Stimulated activated CD4-positive, alpha-beta T cell treated with anti-CD3 and anti-CD28 coated beads, Interleukin-2, amount 100 ng/mL, for 48 hours (primary cell): ENCODE results near the gene HBZ.
"Not testable (repeated sequence)": the region's sequence is repeated elsewhere in the genome, so short reads cannot be mapped to it uniquely, and the experiment has no call there.

Source experiments
- DNase-seq, 2 donors: peaks; one replicate each; pipeline ENCODE4 v3.0.0-alpha.2; 2020

The HBZ gene

GRCh38 chr16:152141-153128 is at the start of gene HBZ:
Gene HBZ (plus strand): TSS chr16:152644. CDS start chr16:152910, 266 bp downstream.
- DNase-seq: no peak

- no peak for DNase-seq
Observed at GRCh38 chr16:104355-104754, 48.1 kb upstream of the HBZ start.

DNA sequence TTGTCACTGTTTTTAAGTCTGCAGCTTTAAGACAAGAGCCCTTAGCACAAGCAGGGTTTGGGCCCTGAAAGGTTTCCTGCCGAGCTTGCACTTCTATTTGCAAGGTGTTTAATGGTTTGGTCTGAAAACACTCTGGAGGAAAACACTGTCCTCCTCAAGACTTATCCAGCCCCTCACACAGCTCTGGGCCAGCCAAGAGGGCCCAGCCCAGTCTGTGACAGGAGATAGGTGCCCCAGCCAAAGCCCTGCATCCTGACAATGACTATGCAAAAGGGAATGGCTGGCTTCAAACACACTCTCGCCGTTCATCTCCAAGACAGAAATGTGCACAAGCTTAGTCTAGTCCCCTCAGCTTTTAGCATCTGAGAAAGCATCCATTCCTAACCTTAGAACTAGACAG is 47.5 kb upstream of the HBZ start:
- no peak for DNase-seq

- no peak for DNase-seq
Observed at GRCh38 chr16:105521-105920, 46.9 kb upstream of the HBZ start.

GRCh38 chr16:106623-107324 is 45.7 kb upstream of the HBZ start:
- DNase-seq: peak; percentile 28 to 40

DNA sequence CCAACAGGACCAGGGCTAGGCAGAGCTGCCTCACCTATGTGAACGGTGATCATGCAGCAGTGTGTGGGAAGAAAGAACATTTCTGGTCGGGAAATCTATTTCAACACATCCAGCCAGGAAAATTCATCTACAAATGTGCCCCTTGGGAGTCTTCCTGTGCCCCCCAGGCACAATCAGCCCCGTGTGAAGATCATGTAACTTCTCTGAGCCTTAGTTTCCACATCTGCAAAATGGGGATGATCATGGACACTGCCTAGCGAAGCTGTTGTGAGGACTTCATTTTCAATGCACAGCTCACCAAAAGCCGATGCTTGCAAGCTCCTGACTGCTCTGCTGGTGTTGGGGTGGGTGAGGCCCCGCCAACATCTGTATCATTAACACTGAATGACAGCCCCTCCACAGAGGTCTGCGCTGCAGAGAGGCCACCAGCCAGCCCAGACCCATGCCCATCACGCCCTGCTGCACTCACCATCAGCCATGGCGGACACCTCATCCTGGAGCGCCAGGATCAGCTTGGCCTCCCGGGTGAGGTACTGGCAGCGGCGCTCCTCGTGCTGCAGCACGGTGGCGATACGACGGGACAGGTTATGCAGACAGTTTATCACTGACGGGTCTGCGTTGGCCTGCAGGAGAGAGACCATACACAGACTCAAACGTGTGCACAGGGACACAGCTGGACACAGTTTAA is 40.1 kb upstream of the HBZ start:
- DNase-seq: no peak

DNA sequence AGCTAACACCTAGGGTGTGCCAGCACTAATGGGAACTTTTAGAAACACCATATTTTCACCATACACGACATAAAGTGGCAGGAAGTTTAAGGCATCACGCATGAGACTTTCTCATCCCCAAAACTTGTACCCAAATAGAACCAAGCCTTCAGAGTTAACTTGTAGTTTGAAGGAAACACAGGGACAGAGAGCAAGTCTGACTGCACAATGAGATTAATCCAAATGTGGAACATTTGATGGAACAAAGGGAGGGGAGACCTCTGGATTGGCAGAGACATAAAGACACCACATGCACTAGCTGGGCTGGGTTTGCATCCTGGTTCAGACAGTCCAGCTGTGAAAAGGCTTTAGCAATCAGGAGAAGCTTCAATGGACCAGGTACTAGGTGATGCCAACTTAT is 38.1 kb upstream of the HBZ start:
- no peak for DNase-seq

GRCh38 chr16:116015-116414 is 36.4 kb upstream of the HBZ start:
- no peak for DNase-seq

GRCh38 chr16:117379-118365 is 34.8 kb upstream of the HBZ start:
- DNase-seq: peak; percentile 59 to 61

- no peak for DNase-seq
Observed at GRCh38 chr16:118857-119256, 33.6 kb upstream of the HBZ start.

DNA sequence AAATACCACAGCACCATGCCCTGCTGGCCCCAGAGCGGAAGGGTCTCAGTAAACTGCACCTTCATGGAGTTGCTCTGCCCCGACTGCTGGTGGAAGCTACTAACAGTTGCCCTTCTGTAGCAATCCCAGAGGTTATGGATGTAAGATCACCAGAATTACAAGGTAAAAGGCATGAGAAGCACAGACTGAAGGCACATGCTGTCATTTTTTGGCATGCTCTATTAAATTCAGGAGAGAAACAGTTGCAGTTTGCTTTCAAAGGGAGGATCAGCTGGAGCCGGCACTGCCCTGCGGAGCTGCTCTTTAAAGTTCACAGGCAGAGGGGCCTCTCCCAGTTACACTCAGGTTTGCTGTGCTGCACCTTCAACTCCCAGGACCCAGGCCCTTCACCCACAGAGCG is 33.1 kb upstream of the HBZ start:
- DNase-seq: no peak

DNA sequence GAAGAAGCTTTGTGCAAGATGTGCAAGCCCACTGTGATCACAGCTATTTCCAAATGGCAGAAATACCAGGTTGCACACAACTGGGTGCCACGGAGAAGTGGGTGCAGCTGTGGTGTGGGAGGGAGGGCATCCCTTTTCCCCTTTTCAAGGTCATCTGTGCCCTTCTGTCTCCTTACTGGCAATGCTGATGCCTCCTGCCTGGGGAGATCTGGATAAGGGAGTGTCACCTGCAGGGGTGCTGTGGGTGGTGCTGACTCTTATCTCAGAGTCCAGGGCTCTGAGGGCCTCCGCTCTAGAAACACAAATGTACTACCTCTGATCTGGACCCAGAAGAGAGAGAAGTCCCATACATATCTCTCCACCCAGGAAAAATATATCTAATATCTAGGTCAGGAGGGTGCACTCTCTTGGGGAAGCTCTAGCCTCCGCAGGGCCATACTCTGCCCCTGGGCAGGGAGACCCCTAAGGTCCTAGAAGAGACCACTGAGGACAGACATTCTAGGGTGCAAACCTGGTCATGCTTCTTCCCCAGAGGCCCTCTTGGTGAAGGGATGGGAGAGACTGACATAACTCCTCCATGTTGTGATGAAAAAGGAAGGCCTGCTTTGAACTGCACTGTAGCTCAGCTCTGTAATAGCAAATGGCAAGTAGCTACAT is 32.5 kb upstream of the HBZ start:
- no peak for DNase-seq

DNA sequence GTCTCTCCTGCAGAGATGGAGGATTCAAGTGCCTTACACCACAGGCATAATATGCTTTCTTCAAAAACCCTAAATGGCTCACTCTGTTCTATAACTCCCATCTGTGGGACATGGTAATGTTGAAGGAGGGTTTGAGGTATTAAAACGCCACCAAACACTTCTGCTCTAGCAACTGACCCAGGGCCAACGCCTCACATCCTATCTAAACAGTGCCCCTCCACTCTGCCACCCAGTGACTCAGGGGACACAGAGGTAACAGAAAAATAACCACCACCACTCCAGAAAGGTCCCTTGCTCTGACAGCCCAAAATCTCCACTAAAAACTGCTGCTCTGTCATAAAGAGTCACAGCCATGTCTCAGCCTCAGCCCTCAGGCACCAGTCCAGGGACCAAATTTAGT is 31.7 kb upstream of the HBZ start:
- DNase-seq: no peak

- no peak for DNase-seq
Observed at GRCh38 chr16:122361-122760, 30.1 kb upstream of the HBZ start.

GRCh38 chr16:123558-124350 is 28.7 kb upstream of the HBZ start:
- not testable (repeated sequence) for DNase-seq

DNA sequence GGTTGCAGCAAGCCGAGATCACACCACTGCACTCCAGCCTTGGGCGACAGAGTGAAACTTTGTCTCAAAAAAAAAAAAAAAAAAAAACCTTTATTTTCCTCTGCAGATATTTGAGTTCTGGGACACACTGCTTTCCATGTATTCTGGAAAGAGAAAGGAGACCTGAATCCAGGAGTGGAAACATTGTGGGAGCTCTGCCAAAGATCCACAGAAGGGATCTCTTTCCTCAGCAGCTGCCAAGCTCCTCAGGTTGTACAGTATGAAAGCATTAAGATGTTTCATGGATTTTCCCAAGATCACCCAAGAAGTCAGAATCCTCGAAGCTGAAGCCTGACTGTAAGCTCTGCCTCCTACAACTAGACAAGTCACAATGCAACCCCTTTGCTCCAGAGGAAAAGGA is 27.4 kb upstream of the HBZ start:
- no peak for DNase-seq

DNA sequence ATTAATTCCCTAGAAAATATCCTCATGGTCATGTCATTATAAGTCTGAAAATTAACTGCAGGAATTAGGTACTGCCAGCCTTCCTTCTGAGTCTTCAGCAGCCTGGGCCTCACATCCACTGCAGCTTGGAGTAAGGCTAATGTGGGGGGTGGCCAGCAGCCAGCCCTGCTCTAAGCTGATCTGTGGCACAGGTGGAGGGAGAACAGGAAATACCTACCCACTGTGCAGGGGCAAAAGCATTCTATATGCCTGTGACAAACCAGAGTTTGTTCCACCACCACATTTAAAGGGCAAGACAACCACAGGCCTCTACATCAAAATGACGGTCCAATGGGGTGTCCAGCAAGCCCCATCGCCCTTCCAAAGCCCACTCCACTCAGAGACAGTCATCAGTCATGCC is 23.4 kb upstream of the HBZ start:
- DNase-seq: no peak

- DNase-seq: no peak
Observed at GRCh38 chr16:130533-131173, 21.8 kb upstream of the HBZ start.

DNA sequence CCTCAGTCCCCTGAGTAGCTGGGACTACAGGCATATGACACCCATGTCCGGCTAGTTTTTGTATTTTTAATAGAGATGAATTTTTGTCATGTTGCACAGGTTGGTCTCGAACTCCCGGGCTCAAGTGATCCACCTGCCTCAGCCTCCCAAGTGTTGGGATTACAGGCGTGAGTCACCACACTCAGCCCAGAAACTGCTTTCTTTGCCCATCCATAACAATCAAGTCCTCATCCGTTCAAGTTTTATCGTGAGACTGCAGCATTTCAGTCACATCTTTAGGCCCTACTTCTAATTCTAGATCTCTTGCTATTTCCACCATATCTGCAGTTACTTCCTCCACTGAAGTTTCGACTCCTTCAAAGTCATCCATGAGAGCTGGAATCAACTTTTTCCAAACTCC is 20.3 kb upstream of the HBZ start:
- no peak for DNase-seq

DNA sequence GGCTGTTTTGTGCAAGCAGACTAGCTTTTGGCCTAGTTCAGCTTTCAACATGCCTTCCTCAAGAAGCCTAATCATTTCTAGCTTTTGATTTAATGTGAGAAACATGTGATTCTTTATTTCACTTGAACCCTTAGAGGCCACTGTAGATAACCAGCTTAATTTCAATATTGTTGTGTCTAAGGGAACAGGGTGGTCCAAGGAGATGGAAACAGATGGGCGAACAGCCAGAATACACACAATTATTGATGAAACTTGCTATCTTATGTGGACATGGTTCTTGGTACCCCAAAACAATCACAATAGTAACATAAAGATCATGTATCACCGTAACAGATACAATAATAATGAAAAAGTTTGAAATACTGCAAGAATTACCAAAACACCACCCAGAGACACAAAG is 18.7 kb upstream of the HBZ start:
- no peak for DNase-seq
